NCI-H2171 treated with DMSO at 0.1 percent for 48 hours (cell line): ENCODE results near the gene BEST1.
"Not testable (repeated sequence)": the region's sequence is repeated elsewhere in the genome, so short reads cannot be mapped to it uniquely, and the experiment has no call there.

Experiments
- DNase-seq: peaks from one replicate; lab custom pipeline; 2025; lab: John Stamatoyannopoulos, UW

The BEST1 gene

DNA sequence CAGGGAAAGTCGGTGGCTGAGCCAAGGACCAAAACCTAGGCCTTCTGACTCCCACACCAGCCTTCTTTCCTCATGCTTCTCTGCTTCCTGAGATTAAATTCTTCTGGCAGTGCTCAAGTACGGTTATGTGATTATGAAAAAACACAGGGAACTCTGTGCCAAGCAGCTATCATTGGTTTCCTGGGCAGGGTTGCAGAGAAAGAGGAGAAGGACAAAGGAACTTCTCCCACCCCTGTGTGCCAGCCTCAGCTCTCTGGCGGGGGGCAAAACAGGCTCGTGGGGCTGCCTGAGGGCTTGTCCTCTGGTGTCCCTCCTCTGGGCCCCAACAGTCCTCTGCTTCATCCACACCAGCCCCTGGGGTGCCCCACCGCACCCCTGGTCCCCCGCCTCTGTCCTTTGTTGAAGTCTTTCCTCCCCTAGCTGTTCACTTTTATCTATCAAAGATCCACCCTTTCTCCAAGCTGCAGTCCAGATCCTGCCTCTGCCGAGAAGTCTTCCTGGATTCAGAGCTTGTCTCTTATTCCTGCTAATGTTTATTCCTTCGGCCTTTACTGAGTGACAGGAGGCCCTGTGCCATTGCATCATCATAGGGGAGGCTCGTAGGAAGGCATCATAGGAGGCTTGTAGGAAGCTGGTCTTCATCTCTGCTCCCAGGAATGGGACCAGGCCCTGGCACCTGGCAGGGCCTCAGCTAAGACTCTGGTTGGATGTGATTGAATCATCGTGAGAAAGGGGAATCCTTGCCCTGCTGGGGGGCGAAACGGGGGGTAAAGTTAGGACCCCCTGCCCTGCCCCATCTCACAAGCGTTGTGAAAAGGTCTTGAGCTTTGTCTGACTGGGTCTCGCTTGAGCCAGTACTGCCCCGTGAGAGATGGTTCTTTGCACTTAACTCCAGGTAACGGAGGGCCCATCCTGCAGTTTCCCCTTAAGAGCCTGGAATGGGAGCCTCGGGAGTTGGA, 28.8 kb downstream of the BEST1 start:
- no peak for DNase-seq

DNA sequence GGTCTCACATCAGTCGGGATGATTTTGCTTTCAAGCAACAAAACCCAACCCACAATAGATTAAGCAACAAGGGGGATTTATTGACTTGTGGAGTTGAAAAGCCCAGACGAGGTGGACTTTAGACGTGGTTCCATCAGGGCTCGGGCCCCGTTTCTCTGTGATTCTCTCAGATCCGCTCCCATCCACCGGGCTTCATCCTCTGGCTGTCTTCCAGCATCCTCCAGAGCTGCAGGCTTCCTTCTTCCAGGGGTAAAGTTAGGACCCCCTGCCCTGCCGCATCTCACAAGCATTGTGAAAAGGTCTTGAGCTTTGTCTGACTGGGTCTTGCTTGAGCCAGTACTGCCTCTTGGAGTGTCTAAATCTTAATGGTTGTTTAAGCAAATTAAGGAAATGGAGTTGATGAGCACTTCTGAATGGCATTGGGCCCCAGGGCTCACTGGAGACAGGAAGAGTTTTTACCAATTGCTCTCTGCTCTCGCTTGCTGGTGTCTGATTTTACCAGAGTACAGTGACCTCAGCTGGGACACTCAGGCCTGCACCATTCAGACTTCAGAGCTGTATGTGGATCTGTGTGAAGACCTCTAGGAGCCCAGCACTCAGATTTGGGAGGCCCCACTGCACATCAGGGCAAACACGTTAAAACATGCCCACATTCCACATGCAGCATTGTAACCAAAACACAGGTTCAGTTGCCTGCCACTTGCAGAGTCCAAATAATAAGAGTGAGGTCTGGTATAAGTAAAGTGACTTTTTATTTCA, 30.8 kb downstream of the BEST1 start:
- no peak for DNase-seq

DNA sequence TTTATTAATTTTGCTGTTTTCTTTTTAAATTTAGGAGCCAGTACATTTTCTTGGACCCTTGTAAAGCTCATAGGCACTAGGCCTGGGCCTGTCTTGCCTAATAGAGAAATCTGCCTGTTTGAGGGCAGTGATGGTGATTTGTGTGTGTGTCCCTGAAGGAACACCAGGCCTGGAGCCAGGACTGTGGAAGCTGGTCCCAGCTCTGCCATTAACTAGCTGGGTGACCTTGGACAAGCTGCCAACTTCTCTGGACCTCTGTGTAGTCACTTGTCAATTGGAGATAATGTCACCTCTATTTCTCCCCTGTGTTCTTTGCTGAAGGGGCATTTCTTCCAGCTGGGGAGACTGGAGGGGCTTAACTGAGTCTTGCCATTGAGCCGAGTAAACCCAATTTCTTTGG, 33.3 kb downstream of the BEST1 start:
- DNase-seq = no peak

DNA sequence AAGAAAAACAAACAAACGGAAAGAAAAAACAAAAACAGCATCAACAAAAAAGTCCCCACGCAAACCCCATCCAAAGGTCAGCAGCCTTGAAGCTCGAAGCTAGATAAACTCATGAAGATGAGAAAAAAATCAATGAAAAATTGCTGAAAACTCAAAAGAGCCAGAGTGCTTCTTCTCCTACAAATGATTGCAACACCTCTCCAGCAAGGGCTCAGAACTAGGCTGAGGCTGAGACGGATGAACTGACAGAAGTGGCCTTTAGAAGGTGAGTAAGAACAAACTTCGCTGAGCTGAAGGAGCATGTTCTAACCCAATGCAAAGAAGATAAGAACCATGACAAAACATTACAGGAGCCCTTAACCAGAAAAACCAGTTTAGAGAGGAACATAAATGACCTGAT, 35.7 kb downstream of the BEST1 start:
- DNase-seq = no peak

DNA sequence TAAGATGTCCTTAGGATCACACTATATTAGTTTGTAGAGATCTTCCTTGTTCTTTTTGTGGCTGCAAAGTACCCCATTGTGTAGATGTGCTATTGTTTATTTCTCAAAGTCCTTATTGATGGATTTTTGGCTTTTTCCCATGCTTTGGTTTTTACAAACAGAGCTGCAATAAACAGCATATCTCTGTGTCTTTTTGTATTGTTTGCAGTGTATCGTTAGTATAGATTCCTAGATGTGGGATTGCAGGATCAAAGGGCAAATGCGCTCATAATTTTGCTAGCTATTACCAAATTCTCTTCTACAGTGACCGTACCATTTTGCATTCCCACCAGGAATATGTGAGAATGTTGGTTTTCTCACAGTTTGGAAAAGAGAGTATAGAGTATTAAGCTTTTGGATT, 44.8 kb downstream of the BEST1 start:
- no peak for DNase-seq

DNA sequence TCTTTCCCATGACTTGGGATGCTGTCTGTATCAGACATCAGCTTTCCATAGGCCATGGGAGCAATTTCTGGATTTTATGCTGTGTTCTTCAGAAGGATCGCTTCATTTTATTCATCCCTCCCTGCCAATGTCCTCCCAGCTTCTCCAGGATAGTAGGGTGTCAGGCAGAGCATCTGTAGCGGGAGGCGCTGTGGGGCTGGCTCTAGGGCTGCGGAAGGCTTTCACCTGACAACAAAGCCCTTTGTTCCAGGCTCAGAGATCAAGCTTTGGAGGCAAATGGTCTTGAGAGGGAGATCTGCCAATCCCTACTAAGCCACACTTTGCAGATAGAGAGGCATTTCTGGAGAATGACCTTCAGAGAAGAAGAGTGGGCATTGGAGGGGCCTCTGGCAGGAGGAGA, 46.8 kb downstream of the BEST1 start:
- no peak for DNase-seq

DNA sequence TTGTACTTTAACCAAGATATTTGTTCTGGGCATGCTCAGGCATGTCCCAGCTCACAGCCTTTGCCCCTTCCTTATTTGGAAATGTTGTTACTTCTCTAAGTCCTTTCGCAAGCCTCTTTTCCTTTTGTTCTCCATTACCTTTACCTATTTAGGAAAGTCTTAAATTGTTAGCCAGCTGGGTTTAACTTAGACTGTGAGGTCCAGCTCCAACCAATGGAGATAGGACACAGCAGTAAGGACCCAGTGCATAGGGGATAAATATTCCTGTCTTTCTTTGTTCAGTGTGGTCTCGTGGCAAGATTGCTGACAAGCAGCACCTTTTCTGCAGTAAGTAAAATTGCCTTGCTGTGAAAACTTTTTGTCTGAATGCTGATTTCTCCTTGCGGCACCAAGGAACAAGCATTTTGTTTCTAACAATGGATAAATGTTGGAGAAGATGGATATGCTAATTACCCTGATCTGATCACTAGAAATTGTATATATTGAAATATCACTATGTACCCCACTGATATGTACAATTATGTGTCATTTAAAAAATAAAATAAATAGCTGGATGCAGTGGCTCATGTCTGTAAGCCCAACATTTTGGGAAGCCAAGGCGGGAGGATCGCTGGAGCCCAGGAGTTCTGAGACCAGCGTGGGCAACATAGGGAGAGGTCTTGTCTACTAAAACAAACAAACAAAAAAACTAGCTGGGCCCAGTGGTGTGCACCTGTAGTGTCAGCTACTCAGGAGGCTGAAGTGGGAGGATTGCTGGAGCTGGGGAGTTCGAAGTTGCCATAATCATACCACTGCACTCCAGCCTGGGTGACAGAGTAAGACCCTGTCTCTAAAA, 49.2 kb downstream of the BEST1 start:
- no peak for DNase-seq

DNA sequence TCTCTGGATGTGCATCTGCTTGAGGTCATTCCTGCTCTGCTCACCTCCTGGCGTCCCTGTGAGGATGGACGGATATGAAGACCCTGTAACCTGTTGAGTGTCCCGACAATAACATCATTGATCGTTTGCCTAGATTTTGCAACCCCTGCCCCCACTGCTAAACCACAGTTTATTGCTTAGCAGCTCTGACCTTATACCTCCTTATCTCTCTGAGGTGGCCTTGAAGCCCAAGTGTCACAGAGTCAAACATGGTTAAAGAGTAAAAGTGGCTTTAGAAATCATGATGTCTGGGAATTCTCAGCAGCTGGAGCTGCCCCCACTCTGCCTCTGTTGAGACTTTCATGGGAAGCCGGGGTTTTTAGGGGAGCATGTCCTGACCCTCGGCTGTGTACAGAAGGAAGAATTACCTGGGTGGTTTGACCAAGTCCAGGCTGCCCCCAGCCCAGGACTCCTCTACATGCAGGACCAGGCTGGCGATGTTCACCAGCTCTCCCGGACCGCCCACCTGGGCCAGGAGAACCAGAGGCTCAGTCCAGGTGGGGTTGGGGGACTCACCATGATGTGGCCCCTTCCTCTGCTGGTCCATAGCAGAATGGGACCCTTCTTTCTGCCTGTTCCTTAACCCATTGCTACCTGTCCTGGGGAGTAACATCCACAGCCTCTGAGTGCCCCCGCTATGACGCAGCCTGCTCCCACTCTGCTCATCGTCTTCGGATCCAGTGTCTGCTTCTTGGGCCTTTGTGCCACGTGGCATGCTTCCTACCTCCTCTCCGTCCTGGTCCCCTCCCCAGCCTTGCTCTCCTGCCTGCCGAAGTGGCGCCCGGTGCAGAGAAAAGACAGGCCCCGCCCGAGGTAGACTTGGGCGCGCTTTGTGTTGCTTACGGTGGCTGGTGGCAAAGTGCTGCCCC, 50.6 kb downstream of the BEST1 start:
- no peak for DNase-seq

DNA sequence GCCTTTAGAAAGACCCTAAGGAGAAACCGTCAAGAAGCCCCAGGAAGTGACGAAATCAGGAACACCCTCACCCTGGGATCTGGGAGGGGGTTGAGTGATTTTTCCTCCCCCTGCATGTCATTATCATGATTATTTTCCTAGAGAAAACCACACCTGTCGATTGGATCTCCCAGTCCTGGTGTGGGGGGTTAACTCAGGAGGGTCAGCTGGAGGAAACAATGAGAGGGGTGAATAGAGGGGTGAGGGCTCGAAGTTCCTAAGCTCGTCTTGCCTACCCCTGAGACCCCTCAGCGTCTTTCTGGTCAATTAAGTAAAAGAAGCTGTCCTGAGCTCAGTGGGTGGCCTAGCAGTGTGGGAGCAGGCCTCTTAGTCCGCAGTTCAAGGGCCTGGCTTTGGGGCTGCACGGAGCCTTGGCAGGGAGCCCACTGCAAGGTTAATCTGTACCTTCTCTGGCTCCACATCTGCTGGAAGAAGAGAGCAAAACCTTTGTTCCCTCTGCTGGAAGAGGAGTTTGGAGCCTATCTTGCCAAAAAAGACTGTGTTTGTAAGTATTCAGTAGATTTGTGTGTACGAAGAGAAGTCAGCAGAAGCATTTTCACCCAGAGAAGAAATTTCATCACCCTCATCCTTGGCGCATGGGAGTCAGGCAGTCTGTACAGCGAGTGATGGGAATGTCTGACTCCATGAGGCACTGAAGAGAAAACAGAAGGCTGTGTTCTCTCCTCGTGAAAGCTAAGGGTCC, 51.5 kb downstream of the BEST1 start:
- DNase-seq = no peak

DNA sequence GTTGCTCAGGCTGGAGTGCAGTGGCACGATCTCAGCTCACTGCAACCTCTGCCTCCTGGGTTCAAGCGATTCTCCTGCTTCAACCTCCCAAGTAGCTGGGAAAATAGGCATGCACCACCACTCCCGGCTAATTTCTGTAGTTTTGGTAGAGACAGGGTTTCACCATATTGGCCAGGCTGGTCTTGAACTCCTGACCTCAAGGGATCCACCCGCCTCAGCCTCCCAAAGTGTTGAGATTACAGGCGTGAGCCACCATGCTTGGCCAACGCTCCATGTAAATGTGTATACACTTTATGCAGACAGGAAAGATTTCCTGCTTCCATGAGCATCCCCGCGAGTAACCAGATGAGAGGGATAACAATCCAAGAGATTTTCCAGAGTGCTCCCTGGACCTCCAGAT, 52.1 kb downstream of the BEST1 start:
- not testable (repeated sequence) for DNase-seq

DNA sequence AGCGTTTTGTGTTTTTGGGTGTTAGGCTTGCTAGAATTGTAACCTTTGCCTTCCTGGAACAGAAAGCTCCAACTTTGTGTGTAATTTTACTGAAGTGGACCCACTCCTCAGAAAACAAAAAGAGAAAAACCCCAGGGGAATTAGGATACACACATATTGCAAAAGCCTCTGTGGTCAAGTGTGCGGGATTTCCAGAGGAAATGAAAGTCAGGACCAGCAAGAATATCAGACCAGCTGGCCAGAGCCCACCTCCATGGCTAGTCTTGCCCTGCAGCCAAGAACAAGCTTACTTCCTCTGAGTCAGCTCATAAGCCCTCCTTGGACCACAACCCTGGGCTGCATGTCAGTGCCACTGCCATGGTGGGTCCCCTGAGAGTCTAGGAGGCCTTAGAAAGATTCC, 54.3 kb downstream of the BEST1 start:
- DNase-seq = no peak

DNA sequence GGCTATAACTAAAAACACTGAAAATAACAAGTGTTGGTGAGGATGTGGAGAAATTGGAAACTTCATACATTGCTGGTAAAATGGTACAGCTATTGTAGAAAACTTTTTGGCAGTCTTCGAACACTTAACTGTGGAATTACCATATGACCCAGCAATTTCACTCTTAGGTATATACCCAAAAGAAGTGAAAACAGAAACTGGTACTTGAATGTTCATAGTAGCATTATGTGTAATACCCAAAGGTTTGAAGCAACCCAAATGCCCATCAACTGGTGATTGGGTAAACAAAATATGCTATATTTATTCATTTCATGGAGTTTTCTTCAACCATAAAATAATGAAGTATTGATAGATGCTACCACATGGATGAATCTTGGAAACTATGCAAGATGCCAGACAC, 58.0 kb downstream of the BEST1 start:
- no peak for DNase-seq

DNA sequence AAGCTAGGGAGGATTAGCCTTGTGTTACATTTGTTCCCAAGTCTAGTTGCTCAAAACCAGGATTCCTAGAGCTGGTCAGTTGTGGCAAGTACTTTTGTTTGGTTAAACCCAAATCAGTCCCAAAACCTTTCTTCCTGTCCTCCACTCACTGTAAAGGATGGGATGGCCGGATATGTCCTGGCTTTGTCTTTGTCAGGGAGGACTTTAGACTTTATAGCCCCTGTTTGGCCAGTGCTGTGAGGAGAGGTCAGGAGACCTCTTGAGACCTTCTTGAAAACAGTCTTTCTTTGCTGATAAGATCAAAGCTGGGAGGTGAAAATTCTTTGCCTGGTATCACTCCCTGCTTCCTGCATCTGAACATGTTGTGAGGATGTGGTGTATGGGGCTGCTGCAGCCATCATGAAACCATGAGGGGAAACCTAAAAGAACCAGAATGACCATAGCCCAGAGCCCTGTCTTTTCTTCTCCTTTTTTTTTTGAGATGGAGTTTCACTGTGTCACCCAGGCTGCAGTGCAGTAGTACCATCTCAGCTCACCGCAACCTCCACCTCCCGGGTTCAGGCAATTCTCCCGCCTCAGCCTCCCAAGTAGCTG, 60.9 kb downstream of the BEST1 start:
- DNase-seq = no peak

DNA sequence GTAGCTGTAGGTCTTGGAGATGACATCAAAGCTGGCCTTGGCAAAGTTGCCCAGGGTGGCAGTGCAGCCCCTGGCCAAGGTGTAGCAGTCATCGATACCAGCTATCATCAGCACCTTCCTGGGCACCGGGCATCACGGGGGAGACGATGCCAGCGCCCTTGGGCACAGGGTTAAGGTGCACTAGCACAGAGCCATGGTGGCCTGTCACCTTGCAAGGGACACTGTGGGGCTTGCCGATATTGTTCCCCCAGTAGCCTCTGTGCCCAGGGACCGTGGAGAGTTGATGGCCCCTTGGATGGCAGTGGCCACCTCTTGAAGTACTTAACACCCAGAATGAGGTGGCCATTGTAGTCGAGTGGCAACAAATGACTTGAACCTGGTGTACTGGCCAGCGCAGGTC, 61.7 kb downstream of the BEST1 start:
- DNase-seq = no peak

DNA sequence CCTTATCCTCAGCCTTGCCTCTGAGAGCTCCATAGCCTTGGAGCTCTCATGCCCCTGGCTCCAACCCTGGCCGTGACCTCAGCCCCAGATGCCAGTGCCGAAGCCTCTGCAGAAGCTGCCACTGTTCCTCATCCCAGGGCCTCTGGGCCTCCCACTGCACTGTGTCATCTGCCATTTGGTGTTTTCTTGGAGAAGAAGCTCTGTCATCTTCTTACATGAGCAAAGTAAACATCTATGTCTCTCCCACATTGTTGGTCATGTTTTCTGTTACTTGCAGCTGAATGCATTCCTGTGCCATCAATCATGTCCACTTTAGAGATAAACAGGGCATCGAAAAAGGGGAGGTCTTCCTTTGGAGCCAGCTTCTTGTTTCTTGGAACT, 62.3 kb downstream of the BEST1 start:
- no peak for DNase-seq

DNA sequence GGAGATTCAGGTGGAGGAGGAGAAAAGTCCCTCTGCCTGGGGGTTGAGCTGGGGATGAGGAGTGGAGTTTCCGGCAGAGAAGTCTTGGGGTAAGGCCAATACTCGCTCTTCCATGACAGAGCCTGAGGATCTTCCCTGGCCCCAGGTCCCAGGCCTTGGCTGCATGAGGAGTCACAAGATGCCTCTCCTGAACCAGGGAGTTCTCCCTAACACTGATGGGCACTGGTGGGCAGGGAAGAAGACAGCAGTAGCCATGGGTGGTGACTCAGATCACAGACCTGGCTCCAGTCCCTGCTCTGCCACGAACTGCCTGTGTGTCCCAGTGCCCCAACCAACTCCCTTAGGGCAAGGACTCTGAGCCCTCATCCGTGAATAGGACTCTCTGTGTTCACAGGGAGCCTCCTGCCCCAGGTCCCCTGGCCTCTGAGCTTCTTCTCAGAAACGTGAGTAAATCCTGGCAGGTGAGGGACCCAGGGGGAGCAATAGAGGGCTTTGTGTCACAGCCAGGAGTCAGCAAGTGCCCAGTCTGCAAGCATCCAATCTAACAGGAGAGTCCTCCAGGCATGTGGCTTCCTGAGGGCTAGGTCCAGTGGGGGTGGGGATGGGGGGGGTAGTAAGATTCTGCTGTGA, 62.8 kb downstream of the BEST1 start:
- DNase-seq = no peak
